B cell (primary cell): Measurements from ENCODE around the gene IFT27. TPM values are rescaled to one million over a fixed set of nuclear protein-coding genes. Genes with fewer than 3 reads are reported as not detected.
"Not testable (repeated sequence)": the region's sequence is repeated elsewhere in the genome, so short reads cannot be mapped to it uniquely, and the experiment has no call there.

Source experiments
- ATAC-seq: fragments of 200-7000 bp; cut with Tn5 transposase; one replicate; pipeline ENCODE4 v1.10.0; 2021; ENCODE audit warnings: low read depth, mild to moderate bottlenecking, moderate number of reproducible peaks, moderate library complexity
- CTCF ChIA-PET: fragments of 350-600 bp; sonication (Branson Sonifier 250); formaldehyde crosslinking; loops from one replicate; lab custom pipeline; 2021; ENCODE audit warnings: antibody characterized with exemption, inconsistent platforms; lab: Charles Lee
- POLR2A ChIA-PET: fragments of 350-600 bp; sonication (Branson Sonifier 250); formaldehyde crosslinking; loops from one replicate; lab custom pipeline; 2021; ENCODE audit warnings: antibody characterized with exemption; lab: Charles Lee
- DNase-seq: peaks from one replicate; pipeline ENCODE4 v3.0.0; 2013
- H2AFZ ChIP-seq: 2 replicates; pipeline ENCODE4 v1.6.1; 2012; ENCODE audit warnings: mild to moderate bottlenecking, low read depth, low read length; ENCODE audit not compliant: insufficient read depth, poor library complexity, severe bottlenecking
- H3K27ac ChIP-seq, 2 donors: 1 replicate in 1 of 2; 2 replicates in 1 of 2; pipeline ENCODE4 v1.5.1; 2012 to 2013; ENCODE audit warnings: low read length in 2 of 2, mild to moderate bottlenecking in 2 of 2, moderate library complexity in 1 of 2
- H3K27me3 ChIP-seq, 4 experiments: fragments of 200-600 bp in 1 of 4; sonication (generic) in 1 of 4; replicated peaks in 1 of 4; 1 replicate in 2 of 4; 2 replicates in 2 of 4; pipeline versions ENCODE4 v1.6.1 to v1.7.0; 2013 to 2016; ENCODE audit warnings: low read length in 3 of 4, mild to moderate bottlenecking in 2 of 4, mixed read lengths in 1 of 4, moderate library complexity in 1 of 4; ENCODE audit not compliant: insufficient read depth in 4 of 4, control insufficient read depth in 3 of 4; ENCODE audit errors: control extremely low read depth in 1 of 4
- H3K36me3 ChIP-seq, 2 experiments: replicated peaks in 1 of 2; 1 replicate in 1 of 2; 2 replicates in 1 of 2; pipeline versions ENCODE4 v1.6.1 to v1.7.1; 2013; ENCODE audit warnings: low read length in 1 of 2; ENCODE audit not compliant: insufficient read depth in 2 of 2, control insufficient read depth in 1 of 2; ENCODE audit errors: control extremely low read depth in 1 of 2, extremely low read depth in 1 of 2
- H3K4me1 ChIP-seq, 2 donors: fragments of 200-600 bp in 1 of 2; sonication (generic) in 1 of 2; 1 replicate in 1 of 2; 2 replicates in 1 of 2; pipeline versions ENCODE4 v1.5.1 to v1.6.1; 2013 to 2017; ENCODE audit warnings: low read length in 2 of 2; ENCODE audit not compliant: control insufficient read depth in 2 of 2, insufficient read depth in 2 of 2
- H3K4me2 ChIP-seq: replicated peaks from 2 replicates; pipeline ENCODE3; 2012; ENCODE audit warnings: mild to moderate bottlenecking, low read depth, low read length; ENCODE audit not compliant: poor library complexity, severe bottlenecking
- H3K4me3 ChIP-seq, 5 experiments: fragments of 200-600 bp in 1 of 5; sonication (generic) in 1 of 5; 1 replicate in 3 of 5; 2 replicates in 2 of 5; pipeline versions ENCODE4 v1.5.1 to v1.7.0; 2011 to 2016; ENCODE audit warnings: low read length in 4 of 5, mild to moderate bottlenecking in 4 of 5, low read depth in 2 of 5, control low read depth in 1 of 5, moderate library complexity in 1 of 5; ENCODE audit not compliant: insufficient read depth in 1 of 5; ENCODE audit errors: control extremely low read depth in 1 of 5, extremely low read depth in 1 of 5
- H3K79me2 ChIP-seq: fragments of 200-600 bp; sonication (generic); one replicate; pipeline ENCODE4 v1.6.0; 2016; ENCODE audit warnings: low read length; ENCODE audit not compliant: control insufficient read depth, insufficient read depth
- H3K9ac ChIP-seq: fragments of 200-600 bp; sonication (generic); 2 replicates; pipeline ENCODE4 v1.6.1; 2017; ENCODE audit warnings: mild to moderate bottlenecking, low read length, moderate library complexity
- H3K9me3 ChIP-seq, 3 donors: one replicate each; pipeline versions ENCODE4 v1.6.1 to v1.7.1; 2013; ENCODE audit warnings: low read length in 2 of 3; ENCODE audit not compliant: control insufficient read depth in 2 of 3, insufficient read depth in 1 of 3; ENCODE audit errors: control extremely low read depth in 1 of 3
- H4K20me1 ChIP-seq: 2 replicates; pipeline ENCODE4 v1.6.0; 2012; ENCODE audit warnings: mild to moderate bottlenecking, low read length; ENCODE audit not compliant: insufficient read depth, control insufficient read depth, poor library complexity, severe bottlenecking
- H3K27ac Mint-ChIP-seq: one replicate; pipeline ENCODE4 v1.8.0; 2021; ENCODE audit warnings: mixed read lengths
- H3K27me3 Mint-ChIP-seq: one replicate; pipeline ENCODE4 v1.8.0; 2021; ENCODE audit warnings: mixed read lengths
- H3K4me1 Mint-ChIP-seq: one replicate; pipeline ENCODE4 v1.8.0; 2021; ENCODE audit warnings: mixed read lengths
- H3K4me3 Mint-ChIP-seq: one replicate; pipeline ENCODE4 v1.8.0; 2021; ENCODE audit warnings: mixed read lengths
- H3K9me3 Mint-ChIP-seq: one replicate; pipeline ENCODE4 v1.8.0; 2022; ENCODE audit warnings: mixed read lengths; ENCODE audit not compliant: insufficient read depth
- CTCF ChIP-seq: fragments of 200-600 bp; IDR thresholded peaks from one replicate; pipeline ENCODE4 v1.8.0; 2022; ENCODE audit warnings: antibody characterized with exemption, mild to moderate bottlenecking
- EZH2 ChIP-seq: IDR thresholded peaks from 2 replicates; pipeline ENCODE4 v1.6.1; 2012; ENCODE audit warnings: borderline replicate concordance, low read depth, mild to moderate bottlenecking, moderate library complexity, low read length; ENCODE audit not compliant: insufficient read depth, poor library complexity, severe bottlenecking
- WGBS: methylation state at CpG from one replicate; pipeline ENCODE4 v1.1.5; 2013; ENCODE audit warnings: missing lambda C conversion rate; ENCODE audit not compliant: insufficient coverage; 5-methylcytosine and 5-hydroxymethylcytosine counted together
- intact Hi-C: fragments of 100-400 bp; cut with micrococcal nuclease; formaldehyde crosslinking; loops from one replicate; pipeline ENCODE4 v1.10.0; 2022
- polyA plus RNA-seq: library from polyadenylated mRNA; depleted of rRNA; stranded (reverse); fragments of >200 nt; gene quantifications from 2 replicates; pipeline ENCODE4 v1.2.3, GENCODE V29; 2012
- total RNA-seq, 2 donors: library from RNA; stranded (reverse); fragments of 120-200 nt in 1 of 2; gene quantifications; 1 replicate in 1 of 2; 2 replicates in 1 of 2; pipeline versions ENCODE4 v1.2.3 to v1.2.4, GENCODE V29; 2013 to 2022

Gene IFT27
- total and polyA plus RNA-seq, 2 donors (not counting 1 experiment from before 2014, with no cell fraction given): 17.1 to 42.8 TPM

- Histone ChIP-seq H3K36me3 (no peaks in the 10 kb centered on the region), H3K27me3 (peaks cover 0 to 25% (median 4%) of the 10 kb centered on the region in 4 experiments), H3K4me1 (no peaks in the 10 kb centered on the region), H4K20me1 (no peaks in the 10 kb centered on the region), H3K4me3 (no peak overlapping the region), H3K9ac (no peak overlapping the region), H2AFZ (no peak overlapping the region), H3K79me2 (no peaks in the 10 kb centered on the region), H3K27ac (no peak overlapping the region), H3K9me3 (peaks cover 0 to 2% (median 0%) of the 10 kb centered on the region in 3 donors), H3K4me2 (no peak overlapping the region)
- H3K4me3 Mint-ChIP-seq: no peak overlapping the region
- H3K4me1 Mint-ChIP-seq: no peaks in the 10 kb centered on the region
- H3K9me3 Mint-ChIP-seq: no peaks in the 10 kb centered on the region
- WGBS: 51% methylated on average over 7 of the region's 7 CpGs
- TF ChIP-seq EZH2: no peak
- no peak for TF ChIP-seq CTCF
- DNase-seq: no peak
- intact Hi-C loops: no loop called here
- H3K27me3 Mint-ChIP-seq: peaks cover 28% of the 10 kb centered on the region
- no peak overlapping the region for H3K27ac Mint-ChIP-seq
- ChIA-PET POLR2A (interaction anchor here (1.2 kb wide), 2 partner anchors 19 to 20 kb away, joined by 3 to 4 read pairs; partner anchors contain the start of gene IFT27), CTCF (interaction anchor here (0.6 to 3.9 kb wide), 14 partner anchors 10 to 288 kb away, joined by 3 to 62 read pairs (median 6); no protein-coding TSS in a partner anchor)
- no peak for ATAC-seq
These were observed 19.9 kb downstream of the IFT27 start for GRCh38 chr22:36756031-36756430.

GRCh38 chr22:36755316-36755715, 20.6 kb downstream of the IFT27 start:
- DNase-seq (no peak), ATAC-seq (no peak)
- Mint-ChIP-seq H3K9me3 (no peaks in the 10 kb centered on the region), H3K27ac (no peak overlapping the region), H3K4me3 (no peak overlapping the region), H3K27me3 (peaks cover 28% of the 10 kb centered on the region), H3K4me1 (no peaks in the 10 kb centered on the region)
- Histone ChIP-seq H4K20me1 (no peaks in the 10 kb centered on the region), H3K4me1 (no peaks in the 10 kb centered on the region), H3K79me2 (no peaks in the 10 kb centered on the region), H3K4me2 (no peak overlapping the region), H3K27me3 (peaks cover 0 to 25% (median 4%) of the 10 kb centered on the region in 4 experiments), H3K9me3 (peaks cover 0 to 2% (median 0%) of the 10 kb centered on the region in 3 donors), H3K36me3 (no peaks in the 10 kb centered on the region), H2AFZ (no peak overlapping the region), H3K27ac (no peak overlapping the region), H3K9ac (no peak overlapping the region), H3K4me3 (no peak overlapping the region)
- no peak for TF ChIP-seq EZH2
- no peak for TF ChIP-seq CTCF
- intact Hi-C loops: no loop called here
- ChIA-PET POLR2A (interaction anchor here (1.2 kb wide), 1 partner anchor 19 kb away, joined by 3 read pairs; no protein-coding TSS in a partner anchor), CTCF (interaction anchor here (0.5 to 3.9 kb wide), 12 partner anchors 12 to 899 kb away, joined by 3 to 62 read pairs (median 3); no protein-coding TSS in a partner anchor)
- 93% methylated on average over 5 of the region's 6 CpGs for WGBS

GRCh38 chr22:36754881-36755280, 21.0 kb downstream of the IFT27 start:
- peaks cover 28% of the 10 kb centered on the region for H3K27me3 Mint-ChIP-seq
- H3K27ac ChIP-seq, intact Hi-C loops, H3K79me2 ChIP-seq, H3K4me1 ChIP-seq, H3K9me3 ChIP-seq, H3K4me3 ChIP-seq, DNase-seq, H4K20me1 ChIP-seq, H3K9ac ChIP-seq, ATAC-seq, H3K4me3 Mint-ChIP-seq, H3K27ac Mint-ChIP-seq, H3K36me3 ChIP-seq, H3K9me3 Mint-ChIP-seq, H3K4me1 Mint-ChIP-seq, H3K4me2 ChIP-seq, POLR2A ChIA-PET, H2AFZ ChIP-seq: not testable (repeated sequence)
- peaks cover 0 to 25% (median 4%) of the 10 kb centered on the region in 4 experiments for H3K27me3 ChIP-seq
- WGBS: 100% methylated on average over 3 of the region's 9 CpGs
- CTCF ChIA-PET: interaction anchor here (0.6 to 3.9 kb wide), 6 partner anchors 19 to 231 kb away, joined by 3 to 62 read pairs (median 4); no protein-coding TSS in a partner anchor
